Measurements from ENCODE around the gene TSSK6.

TSSK6 gene

GRCh38 chr19:19520989-19521388, 5.6 kb upstream of the TSSK6 start:
- no peaks in the 10 kb centered on the region for H3K27me3 ChIP-seq (ENCODE audit: control insufficient read depth, insufficient read depth, low read length, poor library complexity, severe bottlenecking)
- no peak overlapping the region for H3K27ac ChIP-seq (ENCODE audit: insufficient read depth, low read depth, low read length, poor library complexity, severe bottlenecking)
- WGBS, 2 experiments = 89 to 96% methylated on average over 5 to 6 of the region's 6 CpGs
- peaks cover 17% of the 10 kb centered on the region for H3K4me1 ChIP-seq (ENCODE audit: control insufficient read depth, insufficient read depth, low read length)
- no peaks in the 10 kb centered on the region for H3K9me3 ChIP-seq (ENCODE audit: control insufficient read depth, low read length)
- H3K4me3 ChIP-seq (ENCODE audit: insufficient read depth, low read depth, low read length) = no peak overlapping the region
- H3K36me3 ChIP-seq (ENCODE audit: control insufficient read depth, insufficient read depth, low read length) = no peaks in the 10 kb centered on the region

- Histone ChIP-seq H3K4me1 (ENCODE audit: control insufficient read depth, insufficient read depth, low read length) (peaks cover 3% of the 10 kb centered on the region), H3K9me3 (ENCODE audit: control insufficient read depth, low read length) (no peaks in the 10 kb centered on the region), H3K4me3 (ENCODE audit: insufficient read depth, low read depth, low read length) (peak overlapping the region; percentile 14), H3K27ac (ENCODE audit: insufficient read depth, low read depth, low read length, poor library complexity, severe bottlenecking) (no peak overlapping the region), H3K36me3 (ENCODE audit: control insufficient read depth, insufficient read depth, low read length) (no peaks in the 10 kb centered on the region), H3K27me3 (ENCODE audit: control insufficient read depth, insufficient read depth, low read length, poor library complexity, severe bottlenecking) (no peaks in the 10 kb centered on the region)
- 93 to 94% methylated on average over 10 of the region's 10 CpGs for WGBS, 2 experiments
These were observed 1.9 kb upstream of the TSSK6 start for GRCh38 chr19:19517235-19517619.

DNA sequence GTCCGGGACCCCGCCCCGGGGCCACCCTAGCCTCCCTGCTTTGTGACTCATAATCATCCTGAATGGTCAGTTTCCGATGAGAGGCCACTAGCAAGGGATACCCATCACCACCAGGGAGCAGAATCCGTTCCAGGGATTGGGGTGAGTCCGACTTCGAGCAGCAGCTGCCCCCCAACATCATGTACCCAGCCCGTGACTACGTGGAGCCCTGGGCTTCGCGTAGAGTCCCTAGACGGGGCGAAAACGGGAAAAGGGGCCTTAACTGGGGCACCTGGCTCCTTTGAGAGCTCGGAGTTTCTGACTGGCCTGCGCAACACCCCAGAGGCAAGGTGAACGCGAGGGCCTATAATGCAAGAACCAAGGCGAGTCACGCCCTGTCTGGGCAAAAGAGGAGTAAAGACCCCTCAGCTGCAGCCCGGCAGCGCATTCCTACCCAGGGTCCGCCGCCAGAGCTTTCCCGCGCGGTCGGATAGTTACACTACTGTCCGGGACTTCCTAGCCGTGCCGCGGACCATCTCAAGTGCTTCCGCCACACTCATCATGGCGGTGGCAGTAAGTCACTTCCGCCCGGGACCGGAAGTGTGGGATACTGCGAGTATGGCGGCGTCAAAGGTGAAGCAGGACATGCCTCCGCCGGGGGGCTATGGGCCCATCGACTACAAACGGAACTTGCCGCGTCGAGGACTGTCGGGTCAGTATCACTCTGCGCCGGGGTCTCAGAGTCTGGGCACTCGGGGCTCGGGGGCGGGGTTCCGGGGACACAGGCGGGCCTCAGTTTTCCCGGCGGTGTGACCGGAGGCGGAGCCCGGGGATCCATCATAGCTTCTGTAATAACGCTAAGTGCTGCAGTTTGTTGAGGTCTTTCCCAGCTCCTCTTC, 533 bp upstream of the TSSK6 start, which contains the start of gene NDUFA13:
NDUFA13 (plus strand) TSS at position 584 of the 878 bp plus-strand sequence; CDS start at position 598, 14 bp downstream.
- WGBS, 2 experiments = 10 to 11% methylated on average over 61 of the region's 61 CpGs
- Histone ChIP-seq H3K27ac (ENCODE audit: insufficient read depth, low read depth, low read length, poor library complexity, severe bottlenecking) (no peak within 1 kb of the TSS), H3K36me3 (ENCODE audit: control insufficient read depth, insufficient read depth, low read length) (no peaks in the 10 kb centered on the region), H3K27me3 (ENCODE audit: control insufficient read depth, insufficient read depth, low read length, poor library complexity, severe bottlenecking) (no peaks in the 10 kb centered on the region), H3K4me1 (ENCODE audit: control insufficient read depth, insufficient read depth, low read length) (peaks cover 3% of the 10 kb centered on the region), H3K9me3 (ENCODE audit: control insufficient read depth, low read length) (no peaks in the 10 kb centered on the region), H3K4me3 (ENCODE audit: insufficient read depth, low read depth, low read length) (peak within 1 kb of the TSS; percentile 91)

GRCh38 chr19:19514215-19514657, 1.1 kb downstream of the TSSK6 start:
- 96 to 97% methylated on average over 46 of the region's 46 CpGs for WGBS, 2 experiments
- Histone ChIP-seq H3K9me3 (ENCODE audit: control insufficient read depth, low read length) (no peaks in the 10 kb centered on the region), H3K4me3 (ENCODE audit: insufficient read depth, low read depth, low read length) (no peak overlapping the region), H3K4me1 (ENCODE audit: control insufficient read depth, insufficient read depth, low read length) (peaks cover 3% of the 10 kb centered on the region), H3K27ac (ENCODE audit: insufficient read depth, low read depth, low read length, poor library complexity, severe bottlenecking) (no peak overlapping the region), H3K27me3 (ENCODE audit: control insufficient read depth, insufficient read depth, low read length, poor library complexity, severe bottlenecking) (no peaks in the 10 kb centered on the region), H3K36me3 (ENCODE audit: control insufficient read depth, insufficient read depth, low read length) (no peaks in the 10 kb centered on the region)

DNA sequence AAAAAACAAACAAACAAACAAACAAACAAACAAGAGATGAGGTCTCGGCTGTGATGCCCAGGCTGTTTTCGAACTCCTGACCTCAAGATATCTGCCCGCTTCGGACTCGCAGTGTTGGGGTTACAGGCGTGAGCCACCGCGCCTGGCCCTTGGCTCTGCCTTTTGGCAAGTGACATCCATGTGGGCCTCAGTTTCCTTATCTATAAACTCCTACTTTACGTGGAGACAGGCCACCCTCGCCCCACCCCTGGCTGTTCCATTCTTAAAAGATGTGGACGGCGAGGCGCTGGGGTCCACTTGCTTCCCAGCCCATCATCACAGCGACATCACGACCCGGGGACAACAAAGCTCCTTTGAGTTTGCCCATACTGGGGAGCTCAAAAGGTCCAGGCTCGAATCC, 1.7 kb downstream of the TSSK6 start:
- Histone ChIP-seq H3K4me1 (ENCODE audit: control insufficient read depth, insufficient read depth, low read length) (peaks cover 3% of the 10 kb centered on the region), H3K9me3 (ENCODE audit: control insufficient read depth, low read length) (no peaks in the 10 kb centered on the region), H3K36me3 (ENCODE audit: control insufficient read depth, insufficient read depth, low read length) (no peaks in the 10 kb centered on the region), H3K27ac (ENCODE audit: insufficient read depth, low read depth, low read length, poor library complexity, severe bottlenecking) (no peak overlapping the region), H3K4me3 (ENCODE audit: insufficient read depth, low read depth, low read length) (no peak overlapping the region), H3K27me3 (ENCODE audit: control insufficient read depth, insufficient read depth, low read length, poor library complexity, severe bottlenecking) (no peaks in the 10 kb centered on the region)
- WGBS, 2 experiments = 95 to 97% methylated on average over 17 of the region's 17 CpGs

GRCh38 chr19:19510432-19510831, 4.9 kb downstream of the TSSK6 start:
- H3K27me3 ChIP-seq (ENCODE audit: control insufficient read depth, insufficient read depth, low read length, poor library complexity, severe bottlenecking) = no peaks in the 10 kb centered on the region
- H3K36me3 ChIP-seq (ENCODE audit: control insufficient read depth, insufficient read depth, low read length) = peaks cover 13% of the 10 kb centered on the region
- no peaks in the 10 kb centered on the region for H3K4me1 ChIP-seq (ENCODE audit: control insufficient read depth, insufficient read depth, low read length)
- H3K4me3 ChIP-seq (ENCODE audit: insufficient read depth, low read depth, low read length) = no peak overlapping the region
- no peak overlapping the region for H3K27ac ChIP-seq (ENCODE audit: insufficient read depth, low read depth, low read length, poor library complexity, severe bottlenecking)
- no peaks in the 10 kb centered on the region for H3K9me3 ChIP-seq (ENCODE audit: control insufficient read depth, low read length)
- 60 to 62% methylated on average over 6 of the region's 6 CpGs for WGBS, 2 experiments

DNA sequence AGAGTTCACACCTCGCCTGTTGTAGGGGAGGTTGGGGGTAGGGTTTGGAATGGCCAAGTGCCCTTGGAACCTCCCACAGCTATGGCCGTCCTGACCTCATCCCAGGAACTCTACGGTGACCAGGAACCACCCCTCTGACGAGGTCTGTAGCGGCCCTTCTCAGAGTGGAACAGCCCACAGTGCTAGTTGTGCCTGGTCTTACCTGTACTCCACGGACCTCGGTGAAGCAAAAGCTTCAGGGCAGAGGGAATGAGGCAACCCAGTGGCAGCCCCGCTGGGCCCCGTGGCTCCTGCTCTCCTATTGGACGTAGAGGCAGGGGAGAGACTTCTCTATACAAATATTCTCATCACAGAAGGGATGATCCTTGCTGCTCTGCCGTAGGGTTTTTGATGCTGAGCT, 7.1 kb downstream of the TSSK6 start:
- 92 to 94% methylated on average over 11 of the region's 11 CpGs for WGBS, 2 experiments

GRCh38 chr19:19507354-19507753, 8.0 kb downstream of the TSSK6 start:
- Histone ChIP-seq H3K4me1 (ENCODE audit: control insufficient read depth, insufficient read depth, low read length) (no peaks in the 10 kb centered on the region), H3K9me3 (ENCODE audit: control insufficient read depth, low read length) (no peaks in the 10 kb centered on the region), H3K27me3 (ENCODE audit: control insufficient read depth, insufficient read depth, low read length, poor library complexity, severe bottlenecking) (no peaks in the 10 kb centered on the region), H3K27ac (ENCODE audit: insufficient read depth, low read depth, low read length, poor library complexity, severe bottlenecking) (no peak overlapping the region), H3K36me3 (ENCODE audit: control insufficient read depth, insufficient read depth, low read length) (peaks cover 18% of the 10 kb centered on the region), H3K4me3 (ENCODE audit: insufficient read depth, low read depth, low read length) (no peak overlapping the region)
- WGBS, 2 experiments = 91 to 94% methylated on average over 8 of the region's 8 CpGs

More for the DNA sequence above, 7.1 kb downstream of the TSSK6 start:
- H3K27ac ChIP-seq (ENCODE audit: insufficient read depth, low read depth, low read length, poor library complexity, severe bottlenecking) = no peak overlapping the region
- H3K4me1 ChIP-seq (ENCODE audit: control insufficient read depth, insufficient read depth, low read length) = no peaks in the 10 kb centered on the region
- no peaks in the 10 kb centered on the region for H3K9me3 ChIP-seq (ENCODE audit: control insufficient read depth, low read length)
- no peak overlapping the region for H3K4me3 ChIP-seq (ENCODE audit: insufficient read depth, low read depth, low read length)
- H3K36me3 ChIP-seq (ENCODE audit: control insufficient read depth, insufficient read depth, low read length) = peaks cover 15% of the 10 kb centered on the region
- H3K27me3 ChIP-seq (ENCODE audit: control insufficient read depth, insufficient read depth, low read length, poor library complexity, severe bottlenecking) = no peaks in the 10 kb centered on the region

DNA sequence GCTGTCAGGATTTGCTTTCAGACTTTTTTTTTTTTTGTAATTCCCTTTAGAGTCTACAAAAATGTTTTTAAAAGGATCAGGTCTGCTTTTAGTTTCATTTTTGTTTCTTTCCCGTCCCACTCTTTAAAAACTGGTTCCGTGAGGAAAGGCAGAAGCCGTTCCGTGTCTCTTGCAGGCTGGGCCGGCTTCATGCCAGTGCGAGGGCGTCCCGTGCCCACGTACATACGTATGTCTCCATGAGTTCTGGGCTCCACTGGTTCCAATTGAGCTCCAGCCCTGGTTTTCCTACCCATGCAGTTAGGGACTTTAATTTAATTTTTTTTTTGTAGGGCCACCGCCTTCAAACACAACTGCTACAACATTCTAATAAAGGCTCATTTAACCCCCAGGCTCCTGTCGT, 8.8 kb downstream of the TSSK6 start:
- no peak overlapping the region for H3K27ac ChIP-seq (ENCODE audit: insufficient read depth, low read depth, low read length, poor library complexity, severe bottlenecking)
- H3K27me3 ChIP-seq (ENCODE audit: control insufficient read depth, insufficient read depth, low read length, poor library complexity, severe bottlenecking) = no peaks in the 10 kb centered on the region
- H3K4me1 ChIP-seq (ENCODE audit: control insufficient read depth, insufficient read depth, low read length) = no peaks in the 10 kb centered on the region
- H3K36me3 ChIP-seq (ENCODE audit: control insufficient read depth, insufficient read depth, low read length) = peaks cover 18% of the 10 kb centered on the region
- H3K4me3 ChIP-seq (ENCODE audit: insufficient read depth, low read depth, low read length) = no peak overlapping the region
- H3K9me3 ChIP-seq (ENCODE audit: control insufficient read depth, low read length) = no peaks in the 10 kb centered on the region
- 95 to 96% methylated on average over 12 of the region's 12 CpGs for WGBS, 2 experiments

DNA sequence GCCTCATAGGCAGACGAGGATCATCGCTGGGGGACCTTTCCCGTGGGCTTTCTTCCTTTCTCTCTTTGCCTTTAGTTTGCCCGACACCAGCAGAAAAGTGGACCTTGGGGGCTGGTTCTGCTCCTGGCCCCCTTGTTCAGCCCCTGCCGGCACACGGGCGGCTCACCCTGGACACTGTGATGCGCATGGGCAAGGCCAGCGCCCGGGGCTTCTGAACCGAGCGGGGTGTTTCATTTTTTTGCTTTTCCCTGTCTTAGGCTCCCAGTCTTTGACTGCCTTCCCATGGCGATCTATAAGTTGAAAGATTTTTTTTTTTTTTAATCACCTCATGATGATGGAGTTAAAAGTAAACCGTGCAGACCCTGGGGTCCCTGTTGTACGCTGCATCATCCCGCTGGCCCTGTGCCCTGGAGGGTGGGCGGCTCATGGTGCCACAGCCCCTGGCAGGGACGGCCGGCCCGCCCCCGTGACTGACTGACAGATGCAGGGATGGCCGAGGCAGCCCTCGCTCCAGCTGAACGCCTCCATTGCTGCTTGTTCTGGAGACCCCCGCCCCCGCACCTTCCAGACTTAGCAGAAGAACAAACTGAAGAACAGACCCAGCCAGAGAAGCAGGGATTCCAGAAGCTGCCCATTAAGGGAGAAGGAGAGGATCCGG, 9.6 kb downstream of the TSSK6 start:
- Histone ChIP-seq H3K36me3 (ENCODE audit: control insufficient read depth, insufficient read depth, low read length) (peaks cover 24% of the 10 kb centered on the region), H3K9me3 (ENCODE audit: control insufficient read depth, low read length) (no peaks in the 10 kb centered on the region), H3K4me1 (ENCODE audit: control insufficient read depth, insufficient read depth, low read length) (no peaks in the 10 kb centered on the region), H3K27ac (ENCODE audit: insufficient read depth, low read depth, low read length, poor library complexity, severe bottlenecking) (no peak overlapping the region), H3K27me3 (ENCODE audit: control insufficient read depth, insufficient read depth, low read length, poor library complexity, severe bottlenecking) (no peaks in the 10 kb centered on the region), H3K4me3 (ENCODE audit: insufficient read depth, low read depth, low read length) (no peak overlapping the region)
- whole genome bisulfite sequencing, 2 experiments = 96% methylated on average over 27 of the region's 27 CpGs

Data from ectodermal cell (in vitro differentiated cells).